Activated naive CD8-positive, alpha-beta T cell treated with anti-CD3 and anti-CD28 coated beads, Interleukin-2, amount 10 ng/mL, durations not matched to agents 7 days and 5 days (primary cell): Measurements from ENCODE around the gene AK2. TPM values are rescaled to one million over a fixed set of nuclear protein-coding genes. Genes with fewer than 3 reads are reported as not detected.
"Not testable (repeated sequence)": the region's sequence is repeated elsewhere in the genome, so short reads cannot be mapped to it uniquely, and the experiment has no call there.

Experiments
- ATAC-seq: fragments of 150-1000 bp; cut with Tn5 transposase; one replicate; pipeline ENCODE4 v1.10.0; 2021; ENCODE audit warnings: low read depth, moderate library complexity
- POLR2A ChIA-PET: fragments of 350-600 bp; sonication (Branson Sonifier 250); formaldehyde crosslinking; loops from one replicate; lab custom pipeline; 2021; ENCODE audit warnings: antibody characterized with exemption; lab: Charles Lee
- DNase-seq: peaks from one replicate; pipeline ENCODE4 v3.0.0; 2021
- H3K27ac Mint-ChIP-seq: one replicate; pipeline ENCODE4 v1.8.0; 2022; ENCODE audit warnings: mild to moderate bottlenecking, mixed read lengths
- H3K27me3 Mint-ChIP-seq: one replicate; pipeline ENCODE4 v1.8.0; 2022; ENCODE audit warnings: mild to moderate bottlenecking, moderate library complexity, mixed read lengths
- H3K36me3 Mint-ChIP-seq: one replicate; pipeline ENCODE4 v1.8.0; 2021; ENCODE audit warnings: mild to moderate bottlenecking, mixed read lengths
- H3K4me1 Mint-ChIP-seq: one replicate; pipeline ENCODE4 v1.8.0; 2021; ENCODE audit warnings: mixed read lengths
- H3K4me3 Mint-ChIP-seq: one replicate; pipeline ENCODE4 v1.8.0; 2022; ENCODE audit warnings: mild to moderate bottlenecking, moderate library complexity, mixed read lengths
- H3K9me3 Mint-ChIP-seq: one replicate; pipeline ENCODE4 v1.8.0; 2021; ENCODE audit warnings: mixed read lengths
- total RNA-seq, 2 experiments: library from RNA; stranded (reverse); gene quantifications; one replicate each; pipeline ENCODE4 v1.2.3, GENCODE V29; 2021

Gene AK2
- total RNA-seq, 2 experiments from 2014 or later = 197 to 201 TPM

DNA sequence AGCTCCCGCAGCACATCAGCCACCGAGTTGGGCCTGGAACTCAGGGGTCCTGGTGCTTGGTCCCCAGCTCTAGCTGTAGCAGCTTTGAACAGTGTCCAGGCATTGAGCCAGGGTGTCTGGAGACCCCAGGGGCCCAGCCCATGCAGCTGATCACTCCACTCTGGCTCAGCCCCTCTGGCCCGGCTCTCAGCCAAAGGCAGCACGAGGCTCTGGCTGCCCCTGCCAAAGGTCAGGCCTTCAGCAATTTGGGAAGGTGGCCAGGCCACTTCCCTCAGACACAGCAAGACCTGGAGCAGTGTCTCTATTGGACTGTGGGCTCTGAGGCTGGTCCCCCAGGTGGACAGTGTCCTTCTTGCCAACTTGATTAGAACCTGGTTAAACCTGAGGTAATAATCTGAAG, 37.7 kb downstream of the AK2 start:
- ATAC-seq (no peak), DNase-seq (no peak)
- POLR2A ChIA-PET = no interaction called here
- H3K9me3 Mint-ChIP-seq = no peaks in the 10 kb centered on the region
- H3K36me3 Mint-ChIP-seq = peaks cover 1% of the 10 kb centered on the region
- no peaks in the 10 kb centered on the region for H3K27me3 Mint-ChIP-seq
- H3K4me3 Mint-ChIP-seq = no peak overlapping the region
- H3K27ac Mint-ChIP-seq = no peak overlapping the region
- H3K4me1 Mint-ChIP-seq = peaks cover 15% of the 10 kb centered on the region

DNA sequence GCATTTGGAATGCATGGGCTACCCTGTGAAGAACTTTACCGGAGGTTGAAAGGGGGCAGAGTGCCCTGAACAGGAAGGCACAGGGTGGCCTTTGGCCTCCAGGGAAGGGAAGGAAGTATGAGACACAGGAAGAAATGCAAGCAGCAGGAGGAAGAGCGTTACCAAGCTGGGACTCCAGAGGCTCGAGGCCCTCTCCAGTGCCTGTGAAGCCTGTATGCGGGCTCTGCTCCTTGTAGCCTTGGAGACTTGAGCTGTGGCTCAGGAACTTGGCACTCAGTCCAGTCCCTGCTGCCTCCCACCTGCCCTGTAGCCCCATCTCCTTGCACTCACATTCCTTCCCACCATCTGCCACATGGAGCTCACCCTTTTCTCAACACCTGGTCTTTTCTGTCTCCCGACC, 38.6 kb downstream of the AK2 start:
- Mint-ChIP-seq H3K36me3 (peaks cover 1% of the 10 kb centered on the region), H3K27ac (peak overlapping the region; percentile 76), H3K27me3 (no peaks in the 10 kb centered on the region), H3K4me3 (no peak overlapping the region), H3K4me1 (peaks cover 15% of the 10 kb centered on the region), H3K9me3 (no peaks in the 10 kb centered on the region)
- ATAC-seq (no peak), DNase-seq (no peak)
- POLR2A ChIA-PET = interaction anchor here (0.9 to 2.0 kb wide), 2 partner anchors 14 to 17 kb away, joined by 5 to 9 read pairs; no protein-coding TSS in a partner anchor

DNA sequence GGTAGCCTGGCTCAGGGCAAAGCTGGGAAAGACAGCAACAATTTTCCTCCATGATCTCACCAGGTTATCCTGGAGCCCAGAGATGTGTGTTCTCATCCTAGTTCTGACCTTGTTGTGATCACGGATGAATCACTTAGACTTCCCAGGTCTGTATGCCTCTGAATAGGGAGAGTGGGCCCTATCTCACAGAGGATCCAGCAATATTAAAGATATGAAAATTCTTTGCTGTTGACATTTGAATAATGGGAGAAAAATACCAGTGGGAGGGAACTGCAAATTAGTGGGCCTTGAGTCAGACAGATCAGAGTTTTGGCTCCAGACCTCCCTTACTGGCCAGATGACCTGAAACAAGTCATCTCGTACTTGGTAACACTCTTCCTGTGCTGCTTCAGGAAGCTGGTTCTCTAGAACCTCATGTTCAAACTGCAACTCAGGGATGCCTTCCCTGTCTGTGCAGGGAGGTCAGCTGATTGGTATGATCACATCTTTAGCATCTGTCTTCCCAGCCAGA, 39.2 kb downstream of the AK2 start:
- ATAC-seq (no peak), DNase-seq (no peak)
- Mint-ChIP-seq H3K4me3 (no peak overlapping the region), H3K36me3 (peaks cover 1% of the 10 kb centered on the region), H3K9me3 (no peaks in the 10 kb centered on the region), H3K27ac (peak overlapping the region; percentile 76), H3K4me1 (peaks cover 20% of the 10 kb centered on the region), H3K27me3 (no peaks in the 10 kb centered on the region)
- POLR2A ChIA-PET = interaction anchor here (2.0 kb wide), 1 partner anchor 16 kb away, joined by 9 read pairs; no protein-coding TSS in a partner anchor

DNA sequence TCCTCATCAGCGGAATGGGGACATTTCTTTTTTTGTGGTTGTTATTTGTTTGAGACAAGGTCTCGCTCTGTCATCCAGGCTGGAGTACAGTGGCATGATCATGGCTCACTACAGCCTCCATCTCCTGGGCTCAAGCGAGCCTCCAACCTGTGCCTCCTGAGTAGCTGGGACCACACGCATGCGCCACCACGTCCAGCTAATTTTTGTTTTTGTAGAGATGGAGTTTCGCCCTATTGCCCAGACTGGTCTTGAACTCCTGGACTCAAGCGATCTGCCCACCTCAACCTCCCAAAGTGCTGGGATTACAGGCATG, 43.4 kb downstream of the AK2 start:
- H3K9me3 Mint-ChIP-seq, ATAC-seq, H3K4me3 Mint-ChIP-seq, H3K27ac Mint-ChIP-seq, DNase-seq, H3K36me3 Mint-ChIP-seq, H3K27me3 Mint-ChIP-seq: not testable (repeated sequence)
- H3K4me1 Mint-ChIP-seq = peaks cover 45% of the 10 kb centered on the region
- POLR2A ChIA-PET = interaction anchor here (0.6 to 1.6 kb wide), 3 partner anchors 9 to 67 kb away, joined by 4 to 6 read pairs (median 5); no protein-coding TSS in a partner anchor

DNA sequence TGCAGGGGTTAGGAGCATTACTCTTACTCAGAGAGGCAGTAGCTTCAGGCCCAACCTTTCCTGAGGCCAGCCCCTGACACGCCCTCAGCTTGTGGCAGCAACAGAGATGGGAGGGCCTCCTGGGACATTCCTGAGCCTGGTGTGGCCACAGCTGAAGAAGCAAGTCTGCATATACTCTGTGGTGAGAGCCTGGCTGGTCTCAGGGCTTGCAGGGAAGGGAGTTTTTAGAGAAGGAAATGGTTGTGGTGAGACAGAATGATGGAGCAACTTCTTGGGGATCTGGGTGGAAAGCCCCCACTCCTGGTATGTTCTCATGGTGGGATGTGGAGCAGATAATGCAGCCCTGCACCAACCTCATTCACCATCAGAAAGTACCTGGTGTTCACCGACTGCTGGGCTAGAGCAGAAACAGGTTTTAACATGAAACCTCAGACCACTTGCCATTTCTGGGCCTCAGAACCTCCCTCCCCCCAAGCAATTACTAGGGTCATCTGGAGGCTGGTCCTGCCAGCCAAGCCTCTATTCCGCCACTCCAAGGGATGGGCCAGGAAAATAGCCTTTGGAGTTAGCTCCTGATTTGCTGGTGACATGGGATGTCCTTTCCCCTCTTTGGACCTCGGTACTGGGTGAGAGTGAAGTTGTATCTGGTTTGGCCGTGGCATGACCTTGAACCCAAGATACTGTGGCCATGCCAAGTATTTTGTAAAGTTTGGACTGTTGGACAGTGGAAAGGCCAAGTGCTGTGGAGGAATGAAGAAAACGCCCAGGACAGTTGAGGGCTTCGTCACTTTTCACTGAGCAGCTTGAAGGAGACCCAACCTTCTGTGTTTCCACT, 44.0 kb downstream of the AK2 start:
- POLR2A ChIA-PET = interaction anchor here (1.2 to 1.7 kb wide), 4 partner anchors 9 to 28 kb away, joined by 4 to 10 read pairs (median 6); partner anchors contain the start of gene RNF19B
- DNase-seq (peak; percentile 52), ATAC-seq (peak; percentile 77)
- peak overlapping the region; percentile 35 for H3K27ac Mint-ChIP-seq
- peaks cover 42% of the 10 kb centered on the region for H3K4me1 Mint-ChIP-seq
- no peaks in the 10 kb centered on the region for H3K9me3 Mint-ChIP-seq
- H3K4me3 Mint-ChIP-seq = no peak overlapping the region
- peaks cover 1% of the 10 kb centered on the region for H3K36me3 Mint-ChIP-seq
- H3K27me3 Mint-ChIP-seq = peaks cover 1% of the 10 kb centered on the region

DNA sequence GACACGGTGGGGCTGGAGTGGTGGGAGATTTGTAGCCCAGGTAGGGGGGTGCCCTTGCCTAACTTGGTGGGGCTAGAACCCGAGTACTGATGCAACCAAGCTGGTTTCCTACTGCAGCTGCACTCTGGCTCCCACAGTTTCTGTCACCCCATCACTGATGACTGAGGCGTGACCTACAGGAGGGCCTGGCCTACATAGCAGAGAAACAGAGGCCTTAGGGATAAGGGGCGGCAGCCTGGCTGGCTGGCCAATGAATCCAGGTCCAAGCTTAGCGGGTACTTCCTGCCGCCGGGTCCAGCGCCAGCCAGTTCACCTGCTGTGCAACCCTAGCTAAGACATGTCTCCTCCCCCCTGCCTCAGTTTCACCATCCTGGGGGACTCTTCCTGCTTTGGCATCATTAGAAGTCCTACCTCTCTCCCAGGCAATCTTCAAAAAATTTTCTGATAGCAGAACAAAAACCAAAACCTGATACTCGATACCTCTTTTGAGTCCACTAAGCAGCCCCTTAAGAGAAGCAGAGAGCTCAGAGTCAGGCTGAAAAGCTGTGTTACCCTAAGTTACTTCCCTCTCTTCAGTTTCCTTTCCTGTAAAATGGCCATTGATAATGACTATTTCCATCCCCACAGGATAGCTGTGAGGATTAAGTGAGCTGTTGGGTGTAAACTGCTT, 44.7 kb downstream of the AK2 start:
- POLR2A ChIA-PET = interaction anchor here (1.2 to 1.7 kb wide), 2 partner anchors 14 to 28 kb away, joined by 7 to 10 read pairs; partner anchors contain the start of gene RNF19B
- no peaks in the 10 kb centered on the region for H3K9me3 Mint-ChIP-seq
- peaks cover 1% of the 10 kb centered on the region for H3K27me3 Mint-ChIP-seq
- ATAC-seq = no peak
- H3K36me3 Mint-ChIP-seq = peaks cover 1% of the 10 kb centered on the region
- no peak overlapping the region for H3K4me3 Mint-ChIP-seq
- no peak for DNase-seq
- H3K27ac Mint-ChIP-seq = peak overlapping the region; percentile 35
- H3K4me1 Mint-ChIP-seq = peaks cover 40% of the 10 kb centered on the region

DNA sequence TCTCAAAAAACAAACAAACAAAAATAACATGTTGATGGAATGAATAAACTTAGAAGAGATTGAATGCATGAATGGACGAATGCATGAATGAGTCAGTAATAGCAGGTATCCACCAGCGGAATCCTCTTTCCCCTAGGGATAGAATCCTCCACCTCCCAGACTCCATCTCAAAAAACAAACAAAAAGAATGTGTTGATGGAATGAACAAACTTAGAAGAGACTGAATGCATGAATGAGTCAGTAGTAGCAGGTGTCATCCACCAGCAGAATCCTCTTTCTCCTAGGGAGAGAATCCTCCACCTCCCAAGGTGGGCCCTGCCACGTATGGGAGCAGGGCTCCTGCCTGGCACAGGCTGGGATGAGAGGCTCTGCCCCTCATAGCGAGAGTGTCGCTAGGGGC, 45.3 kb downstream of the AK2 start:
- Mint-ChIP-seq H3K27ac (peak overlapping the region; percentile 43), H3K9me3 (no peaks in the 10 kb centered on the region), H3K36me3 (peaks cover 2% of the 10 kb centered on the region), H3K4me1 (peaks cover 44% of the 10 kb centered on the region), H3K27me3 (peaks cover 1% of the 10 kb centered on the region), H3K4me3 (no peak overlapping the region)
- ATAC-seq (no peak), DNase-seq (no peak)
- POLR2A ChIA-PET = interaction anchor here (0.6 to 1.7 kb wide), 2 partner anchors 9 to 14 kb away, joined by 3 to 7 read pairs; no protein-coding TSS in a partner anchor

DNA sequence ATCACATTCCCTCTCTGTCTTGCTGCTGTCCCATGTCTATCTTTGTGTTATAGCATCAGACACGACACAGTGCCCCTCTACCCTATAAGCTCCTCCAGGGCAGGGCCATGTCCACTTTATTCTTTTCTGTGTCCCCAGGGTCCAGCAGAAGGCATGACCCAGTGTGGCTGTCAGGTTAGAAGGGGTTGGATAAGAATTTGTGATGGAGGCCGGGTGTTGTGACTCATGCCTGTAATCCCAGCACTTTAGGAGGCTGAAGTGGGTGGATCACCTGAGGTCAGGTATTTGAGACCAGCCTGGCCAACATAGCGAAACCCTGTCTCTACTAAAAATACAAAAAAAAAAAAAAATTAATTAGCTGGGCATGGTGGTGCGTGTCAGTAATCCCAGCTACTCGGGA, 45.8 kb downstream of the AK2 start:
- Mint-ChIP-seq H3K27me3 (peaks cover 1% of the 10 kb centered on the region), H3K36me3 (peaks cover 2% of the 10 kb centered on the region), H3K27ac (peak overlapping the region; percentile 43), H3K4me1 (peaks cover 44% of the 10 kb centered on the region), H3K9me3 (no peaks in the 10 kb centered on the region), H3K4me3 (no peak overlapping the region)
- DNase-seq (no peak), ATAC-seq (no peak)
- POLR2A ChIA-PET = interaction anchor here (0.6 to 1.7 kb wide), 2 partner anchors 9 to 15 kb away, joined by 3 to 7 read pairs; no protein-coding TSS in a partner anchor

DNA sequence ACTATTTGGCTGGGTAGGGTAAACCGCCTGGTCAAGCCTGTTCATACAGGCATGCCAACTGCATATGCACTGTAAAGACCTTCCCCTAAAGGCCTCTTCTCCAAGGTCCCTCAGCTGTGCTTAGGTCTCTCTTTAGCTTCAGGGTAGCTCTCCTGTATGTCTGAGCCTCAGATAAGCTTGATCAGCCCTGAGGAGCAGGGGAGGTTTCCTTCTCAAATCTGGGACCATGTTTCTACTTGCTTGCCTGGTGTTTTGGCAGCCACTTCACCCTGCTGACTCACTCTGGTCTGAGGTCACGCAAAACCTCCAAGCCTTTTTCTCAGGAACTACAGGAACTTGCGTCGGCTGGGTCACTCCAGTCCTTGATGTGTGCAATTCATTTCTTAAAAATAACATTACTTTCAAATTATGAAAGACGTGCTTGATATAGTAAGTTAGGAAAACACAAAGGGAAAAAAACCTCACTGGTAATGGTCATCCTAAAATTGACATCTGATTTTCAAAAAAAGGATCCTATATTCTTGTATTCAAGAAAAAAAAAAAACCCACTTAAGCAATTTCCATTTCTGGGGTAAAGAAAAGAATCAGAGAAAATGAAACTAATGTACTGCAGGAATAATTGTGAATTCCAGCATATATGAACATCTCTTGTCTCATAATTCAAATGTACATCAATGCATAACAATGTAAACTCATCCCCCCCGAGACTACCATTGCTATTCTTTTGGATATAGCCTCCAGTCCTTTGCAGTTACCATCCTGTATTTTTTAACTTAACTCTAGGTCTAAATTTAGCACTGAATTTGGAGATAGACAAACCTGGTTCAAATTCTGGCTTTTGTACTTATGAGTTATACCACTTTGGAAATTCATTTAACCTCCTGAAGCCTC, 47.3 kb downstream of the AK2 start:
- peak overlapping the region; percentile 17 for H3K27ac Mint-ChIP-seq

DNA sequence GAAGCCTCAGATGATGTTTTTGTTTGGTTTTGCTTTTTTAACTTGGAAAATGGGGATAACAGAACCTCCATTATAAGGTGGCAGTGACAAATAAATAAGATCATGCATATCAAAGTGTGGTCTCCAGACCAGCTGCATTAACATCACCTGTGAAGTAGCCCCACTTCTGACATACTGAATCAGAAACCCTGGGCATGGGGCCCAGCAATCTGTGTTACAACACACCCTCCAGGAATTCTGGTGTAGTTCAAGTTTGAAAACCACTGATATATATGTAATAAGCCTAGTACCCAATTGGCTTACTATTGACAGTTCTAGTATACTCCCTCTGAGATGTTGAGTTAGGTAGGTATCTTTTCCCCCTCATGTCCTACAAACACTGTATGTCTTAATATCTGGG, 48.0 kb downstream of the AK2 start:
- H3K4me1 Mint-ChIP-seq = peaks cover 56% of the 10 kb centered on the region
- DNase-seq (no peak), ATAC-seq (no peak)
- POLR2A ChIA-PET = interaction anchor here (1.4 to 2.2 kb wide), 2 partner anchors 24 to 26 kb away, joined by 3 to 10 read pairs; partner anchors contain the start of gene RNF19B
- H3K4me3 Mint-ChIP-seq = peak overlapping the region; percentile 49
- H3K36me3 Mint-ChIP-seq = peaks cover 2% of the 10 kb centered on the region
- H3K27ac Mint-ChIP-seq = no peak overlapping the region
- peaks cover 1% of the 10 kb centered on the region for H3K27me3 Mint-ChIP-seq
- H3K9me3 Mint-ChIP-seq = no peaks in the 10 kb centered on the region

More for the DNA sequence above, 47.3 kb downstream of the AK2 start:
- peaks cover 50% of the 10 kb centered on the region for H3K4me1 Mint-ChIP-seq
- peaks cover 1% of the 10 kb centered on the region for H3K27me3 Mint-ChIP-seq
- H3K9me3 Mint-ChIP-seq = no peaks in the 10 kb centered on the region
- DNase-seq (no peak), ATAC-seq (peak; percentile 35)
- POLR2A ChIA-PET = interaction anchor here (0.7 to 2.2 kb wide), 3 partner anchors 22 to 27 kb away, joined by 3 to 10 read pairs (median 3); partner anchors contain the start of gene RNF19B
- peaks cover 2% of the 10 kb centered on the region for H3K36me3 Mint-ChIP-seq
- H3K4me3 Mint-ChIP-seq = peak overlapping the region; percentile 49

DNA sequence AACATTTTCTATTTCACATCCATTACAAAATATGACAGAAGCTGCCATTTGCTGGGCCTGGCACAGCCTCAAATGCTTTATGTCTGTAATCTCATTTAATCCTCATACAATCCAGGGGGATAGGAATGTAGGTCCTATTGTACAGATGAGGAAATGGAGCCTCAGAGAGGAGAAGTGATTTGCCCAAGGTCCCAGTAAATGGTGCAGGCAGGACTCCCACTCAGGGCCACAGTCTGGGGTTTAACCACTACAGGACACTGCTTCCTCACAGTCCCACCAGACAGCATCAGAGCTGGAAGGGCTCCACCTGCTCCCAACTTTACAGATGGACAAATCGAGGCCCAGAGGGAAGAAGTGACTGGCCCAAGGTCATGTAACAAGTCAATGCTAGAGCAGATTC, 51.5 kb downstream of the AK2 start:
- Mint-ChIP-seq H3K27me3 (peaks cover 1% of the 10 kb centered on the region), H3K27ac (no peak overlapping the region), H3K4me1 (peaks cover 54% of the 10 kb centered on the region), H3K9me3 (no peaks in the 10 kb centered on the region), H3K36me3 (peaks cover 2% of the 10 kb centered on the region), H3K4me3 (no peak overlapping the region)
- no peak for ATAC-seq
- POLR2A ChIA-PET = interaction anchor here (1.8 to 2.3 kb wide), 2 partner anchors 13 to 21 kb away, joined by 5 to 8 read pairs; partner anchors contain the start of gene RNF19B
- DNase-seq = no peak

DNA sequence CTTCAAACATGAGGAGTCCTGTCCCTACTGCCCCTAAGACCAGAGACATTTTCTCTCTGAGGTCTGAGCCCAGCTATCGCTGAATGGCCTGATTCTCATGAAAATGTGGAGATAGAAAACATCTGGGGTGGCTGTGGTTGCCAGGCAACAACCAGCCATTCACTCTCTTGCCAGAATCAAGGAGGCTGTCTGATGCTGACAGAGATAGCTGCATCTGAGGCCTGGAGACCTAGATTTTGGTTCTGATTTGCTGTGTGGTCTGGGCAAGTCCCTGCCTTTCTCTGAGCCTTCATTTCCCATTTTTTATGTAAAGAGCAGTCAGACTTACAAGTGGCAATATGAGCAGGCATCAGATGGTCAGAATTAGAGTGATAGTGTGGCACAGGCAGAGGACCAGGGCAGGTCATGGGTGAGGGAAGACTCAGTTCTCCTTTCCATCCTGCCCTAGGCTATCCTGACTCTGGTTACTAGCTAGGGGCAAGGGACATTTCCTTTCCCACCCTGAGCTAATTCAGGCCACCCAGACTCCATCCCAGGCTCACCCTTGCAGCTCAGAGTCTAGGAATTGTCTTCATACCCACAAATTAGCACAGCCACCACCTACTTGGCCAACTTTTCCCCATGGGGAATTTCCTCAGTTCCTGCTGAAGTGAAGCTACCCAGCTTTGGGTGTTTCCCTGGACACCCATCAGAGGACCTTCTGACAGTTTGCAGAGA, 52.1 kb downstream of the AK2 start:
- H3K27ac Mint-ChIP-seq = no peak overlapping the region
- H3K4me3 Mint-ChIP-seq = no peak overlapping the region
- POLR2A ChIA-PET = interaction anchor here (1.2 to 1.8 kb wide), 3 partner anchors 9 to 20 kb away, joined by 4 to 6 read pairs (median 5); partner anchors contain the start of gene RNF19B
- DNase-seq (no peak), ATAC-seq (no peak)
- peaks cover 2% of the 10 kb centered on the region for H3K36me3 Mint-ChIP-seq
- no peaks in the 10 kb centered on the region for H3K27me3 Mint-ChIP-seq
- peaks cover 51% of the 10 kb centered on the region for H3K4me1 Mint-ChIP-seq
- no peaks in the 10 kb centered on the region for H3K9me3 Mint-ChIP-seq
